Loucy (cell line): ENCODE data around the gene PREX1.

Experiments used
- H2AFZ ChIP-seq: fragments of 200-600 bp; sonication (generic); 2 replicates; pipeline ENCODE4 v1.6.0; 2016; ENCODE audit warnings: antibody characterized with exemption, mild to moderate bottlenecking, low read length, moderate library complexity
- H3F3A ChIP-seq: fragments of 200-600 bp; 2 replicates; pipeline ENCODE4 v1.6.0; 2016; ENCODE audit warnings: antibody characterized with exemption, low read depth, mild to moderate bottlenecking
- H3K27me3 ChIP-seq: fragments of 200-600 bp; sonication (generic); 2 replicates; pipeline ENCODE4 v1.6.1; 2014; ENCODE audit warnings: low read length, mild to moderate bottlenecking; ENCODE audit not compliant: insufficient read depth, poor library complexity, severe bottlenecking
- H3K36me3 ChIP-seq: fragments of 200-600 bp; sonication (generic); 2 replicates; pipeline ENCODE4 v1.6.1; 2016; ENCODE audit warnings: low read length; ENCODE audit not compliant: insufficient read depth
- H3K4me1 ChIP-seq: fragments of 200-600 bp; sonication (generic); 2 replicates; pipeline ENCODE4 v1.5.1; 2014; ENCODE audit warnings: low read length, mild to moderate bottlenecking; ENCODE audit not compliant: insufficient read depth, poor library complexity, severe bottlenecking
- H3K4me2 ChIP-seq: fragments of 200-600 bp; sonication (generic); 2 replicates; pipeline ENCODE4 v1.6.0; 2014; ENCODE audit warnings: antibody characterized with exemption, low read length, low read depth, mild to moderate bottlenecking; ENCODE audit not compliant: poor library complexity, severe bottlenecking
- H3K4me3 ChIP-seq: fragments of 200-600 bp; sonication (generic); 2 replicates; pipeline ENCODE4 v1.5.1; 2014; ENCODE audit warnings: low read length, mild to moderate bottlenecking, mixed read lengths; ENCODE audit not compliant: poor library complexity, severe bottlenecking
- H3K79me2 ChIP-seq: fragments of 200-600 bp; sonication (generic); 2 replicates; pipeline ENCODE4 v1.6.1; 2014; ENCODE audit warnings: low read length; ENCODE audit not compliant: insufficient read depth
- H3K9ac ChIP-seq: fragments of 200-600 bp; sonication (generic); 2 replicates; pipeline ENCODE4 v1.6.0; 2014; ENCODE audit warnings: mild to moderate bottlenecking, low read depth, low read length, moderate library complexity; ENCODE audit not compliant: poor library complexity, severe bottlenecking
- H3K9me2 ChIP-seq: fragments of 200-600 bp; sonication (generic); replicated peaks from 2 replicates; pipeline ENCODE4 v1.6.1; 2016; ENCODE audit warnings: low read depth, low read length, mixed read lengths
- H3K9me3 ChIP-seq: fragments of 200-600 bp; sonication (generic); 2 replicates; pipeline ENCODE4 v1.6.1; 2014; ENCODE audit warnings: mild to moderate bottlenecking, antibody characterized with exemption, low read length, low read depth; ENCODE audit not compliant: insufficient read depth
- H4K20me1 ChIP-seq: fragments of 200-600 bp; sonication (generic); 2 replicates; pipeline ENCODE4 v1.6.0; 2014; ENCODE audit warnings: antibody characterized with exemption, low read length, mild to moderate bottlenecking; ENCODE audit not compliant: insufficient read depth, poor library complexity, severe bottlenecking
- EZH2phosphoT487 ChIP-seq: fragments of 200-600 bp; IDR thresholded peaks from 2 replicates; pipeline ENCODE4 v1.6.1; 2018; ENCODE audit warnings: antibody characterized with exemption, mild to moderate bottlenecking, moderate library complexity, borderline replicate concordance
- TF ChIP-seq, protein P1 (sequence below): fragments of 200-600 bp; sonication (generic); conservative IDR thresholded peaks from 2 replicates; pipeline ENCODE4 v1.5.1; 2014; ENCODE audit warnings: mild to moderate bottlenecking, antibody characterized with exemption, low read length

PREX1 gene

DNA sequence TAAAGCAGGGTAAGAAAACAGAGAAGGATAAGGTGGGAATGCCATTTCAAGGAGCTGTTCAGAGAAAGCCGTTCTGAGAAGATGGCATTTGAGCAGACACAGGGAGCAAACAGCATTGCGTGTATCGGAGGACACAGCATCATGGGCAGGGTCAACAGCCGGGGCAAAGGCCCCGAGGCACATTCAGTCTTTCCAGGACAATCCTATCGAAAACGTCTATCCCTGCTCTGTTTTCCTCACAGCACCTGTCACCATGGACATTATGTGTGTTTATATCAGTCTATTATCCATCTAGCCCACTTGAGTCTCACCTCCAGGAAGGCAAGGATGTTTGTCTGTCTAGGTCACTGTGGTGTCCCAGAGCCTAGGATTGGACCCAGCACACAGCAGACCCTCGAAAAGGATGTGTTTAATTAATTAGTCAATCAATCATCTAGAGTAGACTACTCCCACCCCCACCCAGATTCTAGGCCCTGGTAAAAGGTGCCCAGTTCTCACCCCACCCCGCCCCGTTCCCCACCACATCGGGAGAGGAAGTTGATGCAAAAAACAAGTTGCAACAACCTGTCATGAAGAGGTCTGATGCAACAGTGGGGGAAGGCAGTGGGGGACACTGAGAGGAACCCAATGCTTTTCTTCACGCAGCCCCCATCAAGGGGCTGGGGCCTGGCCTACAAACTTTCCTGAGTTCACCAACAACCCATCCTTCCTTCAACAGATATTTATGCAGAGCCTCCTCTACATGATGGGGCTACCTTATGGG lies 66.6 kb downstream of the PREX1 start:
- Histone ChIP-seq H3K36me3 (no peaks in the 10 kb centered on the region; the same call in 1 of the 2 replicates), H3K79me2 (peaks cover 62% of the 10 kb centered on the region), H2AFZ (peak overlapping the region; percentile 6; the same call in 1 of the 2 replicates)

DNA sequence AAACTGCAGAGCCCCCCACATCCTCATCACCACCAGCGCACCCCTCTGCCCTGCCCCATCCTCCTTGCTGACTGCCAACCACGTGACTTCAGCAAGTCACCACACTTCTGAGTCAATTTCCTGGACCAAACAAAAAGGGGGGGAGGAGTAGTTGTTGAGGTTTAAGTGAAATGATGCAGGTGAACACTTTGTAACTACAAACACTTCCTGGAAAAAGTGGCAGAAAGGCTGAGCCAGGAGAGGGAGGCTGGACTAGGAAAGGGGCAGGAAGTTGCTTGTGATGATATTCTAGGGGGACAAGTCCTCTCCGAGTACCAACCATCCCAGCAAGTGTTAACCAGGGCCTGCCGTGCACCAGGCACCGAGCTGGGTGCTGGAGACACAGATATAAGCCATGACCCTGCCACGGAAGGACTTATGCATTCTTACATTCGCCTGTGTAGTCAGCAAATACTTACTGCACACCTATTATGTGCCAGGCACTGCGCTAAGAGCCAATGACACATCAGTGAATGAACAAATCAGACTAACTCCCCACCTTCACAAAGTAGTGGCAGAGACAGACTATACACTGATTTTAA lies 67.3 kb downstream of the PREX1 start:
- H3K9me2 ChIP-seq, result no peaks in the 10 kb centered on the region
- H3K4me2 ChIP-seq, result peak overlapping the region; percentile 82
- H3K36me3 ChIP-seq, result peaks cover 2% of the 10 kb centered on the region
- peaks cover 30% of the 10 kb centered on the region for H3K4me1 ChIP-seq
- no peaks in the 10 kb centered on the region for H4K20me1 ChIP-seq
- peak overlapping the region; percentile 6 for H2AFZ ChIP-seq
- peak overlapping the region; percentile 56 for H3K4me3 ChIP-seq
- TF ChIP-seq EZH2phosphoT487, result no peak
- TF ChIP-seq, protein P1, sequence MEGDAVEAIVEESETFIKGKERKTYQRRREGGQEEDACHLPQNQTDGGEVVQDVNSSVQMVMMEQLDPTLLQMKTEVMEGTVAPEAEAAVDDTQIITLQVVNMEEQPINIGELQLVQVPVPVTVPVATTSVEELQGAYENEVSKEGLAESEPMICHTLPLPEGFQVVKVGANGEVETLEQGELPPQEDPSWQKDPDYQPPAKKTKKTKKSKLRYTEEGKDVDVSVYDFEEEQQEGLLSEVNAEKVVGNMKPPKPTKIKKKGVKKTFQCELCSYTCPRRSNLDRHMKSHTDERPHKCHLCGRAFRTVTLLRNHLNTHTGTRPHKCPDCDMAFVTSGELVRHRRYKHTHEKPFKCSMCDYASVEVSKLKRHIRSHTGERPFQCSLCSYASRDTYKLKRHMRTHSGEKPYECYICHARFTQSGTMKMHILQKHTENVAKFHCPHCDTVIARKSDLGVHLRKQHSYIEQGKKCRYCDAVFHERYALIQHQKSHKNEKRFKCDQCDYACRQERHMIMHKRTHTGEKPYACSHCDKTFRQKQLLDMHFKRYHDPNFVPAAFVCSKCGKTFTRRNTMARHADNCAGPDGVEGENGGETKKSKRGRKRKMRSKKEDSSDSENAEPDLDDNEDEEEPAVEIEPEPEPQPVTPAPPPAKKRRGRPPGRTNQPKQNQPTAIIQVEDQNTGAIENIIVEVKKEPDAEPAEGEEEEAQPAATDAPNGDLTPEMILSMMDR, result no peak
- H3K9ac ChIP-seq, result peak overlapping the region; percentile 62
- H3F3A ChIP-seq, result 0 out of 2 replicates have a peak, but pooled peaks cover 2% of the 10 kb centered on the region
- no peaks in the 10 kb centered on the region for H3K27me3 ChIP-seq
- no peaks in the 10 kb centered on the region for H3K9me3 ChIP-seq
- H3K79me2 ChIP-seq, result peaks cover 61% of the 10 kb centered on the region

More for the DNA sequence above, 66.6 kb downstream of the PREX1 start:
- Histone ChIP-seq H3K9me2 (no peaks in the 10 kb centered on the region), H3K4me1 (peaks cover 30% of the 10 kb centered on the region), H3K9me3 (no peaks in the 10 kb centered on the region), H3K4me2 (peak overlapping the region; percentile 82), H4K20me1 (no peaks in the 10 kb centered on the region), H3K9ac (peak overlapping the region; percentile 62), H3K27me3 (no peaks in the 10 kb centered on the region), H3F3A (0 out of 2 replicates have a peak, but pooled peaks cover 2% of the 10 kb centered on the region), H3K4me3 (peak overlapping the region; percentile 56)
- no peak for TF ChIP-seq EZH2phosphoT487
- TF ChIP-seq, protein P1, result no peak

DNA sequence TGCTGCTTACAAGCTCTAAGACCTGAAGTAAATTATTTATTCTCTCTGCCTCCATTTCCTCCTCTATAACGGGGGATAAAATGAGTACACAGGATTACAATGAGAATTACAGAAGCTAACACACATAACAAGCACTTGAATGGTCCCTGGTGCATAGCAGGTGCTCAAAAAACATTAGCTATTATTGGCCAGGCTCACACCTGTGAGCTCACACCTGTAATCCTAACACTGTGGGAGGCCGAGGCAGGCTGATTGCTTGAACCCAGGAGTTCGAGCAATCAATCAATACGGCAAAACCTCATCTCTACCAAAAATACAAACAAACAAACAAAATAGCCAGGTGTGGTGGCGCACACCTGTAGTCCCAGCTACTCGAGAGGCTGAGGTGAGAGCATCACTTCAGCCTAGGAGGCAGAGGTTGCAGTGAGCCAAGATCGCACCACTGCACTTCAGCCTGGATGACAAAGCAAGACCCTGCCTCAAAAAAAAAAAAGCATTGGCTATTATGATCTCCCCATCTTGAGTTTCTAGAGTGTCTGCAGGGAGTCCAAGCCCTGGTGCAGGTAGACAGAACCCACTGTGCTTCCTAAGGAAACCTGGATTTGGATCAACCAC lies 68.1 kb downstream of the PREX1 start:
- Histone ChIP-seq H3K4me2 (peak overlapping the region; percentile 82), H3F3A (0 out of 2 replicates have a peak, but pooled peaks cover 2% of the 10 kb centered on the region), H4K20me1 (no peaks in the 10 kb centered on the region), H3K36me3 (peaks cover 7% of the 10 kb centered on the region), H2AFZ (peak overlapping the region; percentile 6; the same call in 1 of the 2 replicates), H3K4me1 (peaks cover 30% of the 10 kb centered on the region), H3K27me3 (no peaks in the 10 kb centered on the region), H3K79me2 (peaks cover 58% of the 10 kb centered on the region), H3K9me3 (peaks cover 4% of the 10 kb centered on the region; the same call in 1 of the 2 replicates), H3K9ac (peak overlapping the region; percentile 62), H3K4me3 (peak overlapping the region; percentile 56), H3K9me2 (no peaks in the 10 kb centered on the region)
- TF ChIP-seq, protein P1, result no peak
- no peak for TF ChIP-seq EZH2phosphoT487
